ENCODE measurements around the gene SYP. TPM values are rescaled to one million over a fixed set of nuclear protein-coding genes. Genes with fewer than 3 reads are reported as not detected.
A peak's percentile ranks its signal among the peaks of the same experiment; 100 is the strongest.

SYP gene
- total RNA-seq, 1 experiment from 2014 or later = 7.0 TPM

DNA sequence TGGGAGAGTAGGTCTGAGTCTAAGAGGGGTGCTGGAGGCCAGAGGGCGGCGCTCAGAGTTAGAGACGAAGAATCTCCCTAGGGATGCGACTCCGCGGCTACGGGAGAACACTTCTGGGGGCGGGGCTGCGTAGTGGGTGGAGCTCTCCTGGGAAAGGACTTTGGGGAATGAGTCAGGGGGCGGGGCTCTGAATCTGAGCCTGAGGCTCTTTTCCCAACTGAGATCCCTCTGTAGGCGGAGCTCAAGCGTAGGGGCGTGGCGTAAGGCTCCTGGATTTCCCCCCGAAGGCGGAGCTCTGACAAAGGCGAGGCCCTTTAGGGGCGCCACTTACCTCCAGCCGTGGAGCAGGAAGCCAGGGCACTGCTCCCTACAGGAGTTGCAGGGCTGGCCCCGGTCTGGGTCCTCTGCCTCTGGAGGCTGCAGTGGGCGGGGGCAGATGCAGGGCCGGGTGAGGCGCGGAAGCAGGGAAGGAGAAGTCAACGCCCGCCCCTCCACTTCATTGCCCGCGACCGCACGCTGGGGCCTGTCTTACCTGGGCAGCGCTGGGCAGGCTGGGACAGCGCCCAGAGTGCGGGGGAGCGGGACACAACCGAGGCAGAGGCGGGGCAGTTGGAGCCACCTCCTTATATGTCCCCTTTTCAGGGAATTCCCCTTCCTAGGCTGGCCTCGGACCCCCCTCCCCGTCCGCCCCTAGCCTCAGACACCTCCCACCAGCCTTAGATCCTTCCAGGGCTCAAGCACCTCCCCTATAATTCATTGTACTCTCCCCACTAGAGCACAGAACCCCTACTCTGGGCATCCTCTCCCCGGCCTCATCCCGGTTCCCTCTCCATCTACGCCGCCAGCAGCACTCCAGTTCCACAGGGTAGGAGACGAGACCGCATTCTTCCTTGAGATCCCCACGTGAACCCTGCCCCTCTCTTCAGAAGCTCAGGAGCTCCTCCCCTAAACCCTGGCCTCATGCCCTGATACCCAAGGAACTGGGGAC, 15.4 kb downstream of the SYP start:
- Mint-ChIP-seq H3K36me3 (peaks cover 17% of the 10 kb centered on the region), H3K27ac (peak overlapping the region; percentile 95), H3K4me1 (peaks cover 18% of the 10 kb centered on the region), H3K9me3 (no peaks in the 10 kb centered on the region), H3K4me3 (peak overlapping the region; percentile 77), H3K27me3 (ENCODE audit: low read depth) (no peaks in the 10 kb centered on the region; the same call in 1 of the 2 replicates)
- TF ChIP-seq TEAD4 (CRISPR knock-in tag; IDR thresholded peaks at IDR 0.05) = no peak
- TF ChIP-seq ZBTB21 (CRISPR knock-in tag; IDR thresholded peaks at IDR 0.05; ENCODE audit: borderline replicate concordance) = no peak
- TF ChIP-seq, protein P1, sequence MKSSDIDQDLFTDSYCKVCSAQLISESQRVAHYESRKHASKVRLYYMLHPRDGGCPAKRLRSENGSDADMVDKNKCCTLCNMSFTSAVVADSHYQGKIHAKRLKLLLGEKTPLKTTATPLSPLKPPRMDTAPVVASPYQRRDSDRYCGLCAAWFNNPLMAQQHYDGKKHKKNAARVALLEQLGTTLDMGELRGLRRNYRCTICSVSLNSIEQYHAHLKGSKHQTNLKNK (CRISPR knock-in tag; IDR thresholded peaks at IDR 0.05) = no peak
- no peak for TF ChIP-seq NFE2L1 (CRISPR knock-in tag; IDR thresholded peaks at IDR 0.05)
- TF ChIP-seq, protein P2, sequence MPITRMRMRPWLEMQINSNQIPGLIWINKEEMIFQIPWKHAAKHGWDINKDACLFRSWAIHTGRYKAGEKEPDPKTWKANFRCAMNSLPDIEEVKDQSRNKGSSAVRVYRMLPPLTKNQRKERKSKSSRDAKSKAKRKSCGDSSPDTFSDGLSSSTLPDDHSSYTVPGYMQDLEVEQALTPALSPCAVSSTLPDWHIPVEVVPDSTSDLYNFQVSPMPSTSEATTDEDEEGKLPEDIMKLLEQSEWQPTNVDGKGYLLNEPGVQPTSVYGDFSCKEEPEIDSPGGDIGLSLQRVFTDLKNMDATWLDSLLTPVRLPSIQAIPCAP (CRISPR knock-in tag; IDR thresholded peaks at IDR 0.05) = no peak
- TF ChIP-seq, protein P3, sequence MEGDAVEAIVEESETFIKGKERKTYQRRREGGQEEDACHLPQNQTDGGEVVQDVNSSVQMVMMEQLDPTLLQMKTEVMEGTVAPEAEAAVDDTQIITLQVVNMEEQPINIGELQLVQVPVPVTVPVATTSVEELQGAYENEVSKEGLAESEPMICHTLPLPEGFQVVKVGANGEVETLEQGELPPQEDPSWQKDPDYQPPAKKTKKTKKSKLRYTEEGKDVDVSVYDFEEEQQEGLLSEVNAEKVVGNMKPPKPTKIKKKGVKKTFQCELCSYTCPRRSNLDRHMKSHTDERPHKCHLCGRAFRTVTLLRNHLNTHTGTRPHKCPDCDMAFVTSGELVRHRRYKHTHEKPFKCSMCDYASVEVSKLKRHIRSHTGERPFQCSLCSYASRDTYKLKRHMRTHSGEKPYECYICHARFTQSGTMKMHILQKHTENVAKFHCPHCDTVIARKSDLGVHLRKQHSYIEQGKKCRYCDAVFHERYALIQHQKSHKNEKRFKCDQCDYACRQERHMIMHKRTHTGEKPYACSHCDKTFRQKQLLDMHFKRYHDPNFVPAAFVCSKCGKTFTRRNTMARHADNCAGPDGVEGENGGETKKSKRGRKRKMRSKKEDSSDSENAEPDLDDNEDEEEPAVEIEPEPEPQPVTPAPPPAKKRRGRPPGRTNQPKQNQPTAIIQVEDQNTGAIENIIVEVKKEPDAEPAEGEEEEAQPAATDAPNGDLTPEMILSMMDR (IDR thresholded peaks at IDR 0.05) = no peak
- TF ChIP-seq, protein P4, sequence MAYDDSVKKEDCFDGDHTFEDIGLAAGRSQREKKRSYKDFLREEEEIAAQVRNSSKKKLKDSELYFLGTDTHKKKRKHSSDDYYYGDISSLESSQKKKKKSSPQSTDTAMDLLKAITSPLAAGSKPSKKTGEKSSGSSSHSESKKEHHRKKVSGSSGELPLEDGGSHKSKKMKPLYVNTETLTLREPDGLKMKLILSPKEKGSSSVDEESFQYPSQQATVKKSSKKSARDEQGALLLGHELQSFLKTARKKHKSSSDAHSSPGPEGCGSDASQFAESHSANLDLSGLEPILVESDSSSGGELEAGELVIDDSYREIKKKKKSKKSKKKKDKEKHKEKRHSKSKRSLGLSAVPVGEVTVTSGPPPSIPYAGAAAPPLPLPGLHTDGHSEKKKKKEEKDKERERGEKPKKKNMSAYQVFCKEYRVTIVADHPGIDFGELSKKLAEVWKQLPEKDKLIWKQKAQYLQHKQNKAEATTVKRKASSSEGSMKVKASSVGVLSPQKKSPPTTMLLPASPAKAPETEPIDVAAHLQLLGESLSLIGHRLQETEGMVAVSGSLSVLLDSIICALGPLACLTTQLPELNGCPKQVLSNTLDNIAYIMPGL (CRISPR knock-in tag; IDR thresholded peaks at IDR 0.05) = no peak
- TF ChIP-seq, protein P5, sequence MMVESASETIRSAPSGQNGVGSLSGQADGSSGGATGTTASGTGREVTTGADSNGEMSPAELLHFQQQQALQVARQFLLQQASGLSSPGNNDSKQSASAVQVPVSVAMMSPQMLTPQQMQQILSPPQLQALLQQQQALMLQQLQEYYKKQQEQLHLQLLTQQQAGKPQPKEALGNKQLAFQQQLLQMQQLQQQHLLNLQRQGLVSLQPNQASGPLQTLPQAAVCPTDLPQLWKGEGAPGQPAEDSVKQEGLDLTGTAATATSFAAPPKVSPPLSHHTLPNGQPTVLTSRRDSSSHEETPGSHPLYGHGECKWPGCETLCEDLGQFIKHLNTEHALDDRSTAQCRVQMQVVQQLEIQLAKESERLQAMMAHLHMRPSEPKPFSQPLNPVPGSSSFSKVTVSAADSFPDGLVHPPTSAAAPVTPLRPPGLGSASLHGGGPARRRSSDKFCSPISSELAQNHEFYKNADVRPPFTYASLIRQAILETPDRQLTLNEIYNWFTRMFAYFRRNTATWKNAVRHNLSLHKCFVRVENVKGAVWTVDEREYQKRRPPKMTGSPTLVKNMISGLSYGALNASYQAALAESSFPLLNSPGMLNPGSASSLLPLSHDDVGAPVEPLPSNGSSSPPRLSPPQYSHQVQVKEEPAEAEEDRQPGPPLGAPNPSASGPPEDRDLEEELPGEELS (CRISPR knock-in tag; IDR thresholded peaks at IDR 0.05) = no peak
- TF ChIP-seq, protein P6, sequence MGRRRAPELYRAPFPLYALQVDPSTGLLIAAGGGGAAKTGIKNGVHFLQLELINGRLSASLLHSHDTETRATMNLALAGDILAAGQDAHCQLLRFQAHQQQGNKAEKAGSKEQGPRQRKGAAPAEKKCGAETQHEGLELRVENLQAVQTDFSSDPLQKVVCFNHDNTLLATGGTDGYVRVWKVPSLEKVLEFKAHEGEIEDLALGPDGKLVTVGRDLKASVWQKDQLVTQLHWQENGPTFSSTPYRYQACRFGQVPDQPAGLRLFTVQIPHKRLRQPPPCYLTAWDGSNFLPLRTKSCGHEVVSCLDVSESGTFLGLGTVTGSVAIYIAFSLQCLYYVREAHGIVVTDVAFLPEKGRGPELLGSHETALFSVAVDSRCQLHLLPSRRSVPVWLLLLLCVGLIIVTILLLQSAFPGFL (CRISPR knock-in tag; IDR thresholded peaks at IDR 0.05; ENCODE audit: borderline replicate concordance) = no peak
- DNase-seq (ENCODE audit: low spot score) = peak; percentile 97
- ChIA-PET CTCF (interaction anchor here (0.6 to 2.1 kb wide), 14 partner anchors 8 to 577 kb away, joined by 3 to 14 read pairs (median 6); partner anchors contain the start of genes MAGIX and PLP2), POLR2A (interaction anchor here (0.6 to 1.2 kb wide), 3 partner anchors 17 to 182 kb away, joined by 3 to 5 read pairs (median 4); partner anchors contain the start of gene GRIPAP1)
- peak; percentile 88 for ATAC-seq

DNA sequence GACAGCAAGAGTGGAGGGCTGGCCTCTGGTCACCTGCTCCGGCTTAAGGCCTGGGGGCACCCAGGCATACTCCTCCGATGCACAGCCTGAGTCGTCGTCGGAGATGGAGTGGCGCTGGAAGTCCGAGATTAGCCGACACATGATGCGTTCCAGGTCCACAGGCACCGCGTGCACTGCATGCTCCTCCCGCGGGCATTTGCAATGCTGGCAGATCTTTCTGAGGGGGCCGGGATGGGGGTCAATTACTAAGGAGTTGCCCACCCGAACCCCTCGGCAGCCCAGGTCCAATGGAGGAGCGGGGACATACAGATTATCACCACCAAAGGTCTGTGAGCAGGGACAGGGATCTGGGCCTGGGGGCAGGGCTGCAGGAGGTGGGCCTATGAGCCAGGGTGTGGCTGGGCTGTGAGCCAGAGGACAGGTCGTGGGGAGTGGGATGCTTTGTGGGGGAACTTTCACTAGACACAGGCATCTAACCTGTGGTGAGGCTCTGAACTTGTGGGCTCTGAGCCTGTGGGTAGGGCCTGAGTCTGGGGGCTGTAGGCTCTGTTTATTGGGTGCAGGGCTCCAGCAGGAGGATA, 16.2 kb downstream of the SYP start:
- Mint-ChIP-seq H3K4me3 (peak overlapping the region; percentile 43; the same call in 1 of the 2 replicates), H3K36me3 (peaks cover 24% of the 10 kb centered on the region), H3K4me1 (peaks cover 15% of the 10 kb centered on the region; the same call in 1 of the 2 replicates), H3K9me3 (no peaks in the 10 kb centered on the region), H3K27ac (peak overlapping the region; percentile 68; the same call in 1 of the 2 replicates), H3K27me3 (ENCODE audit: low read depth) (no peaks in the 10 kb centered on the region; the same call in 1 of the 2 replicates)
- TF ChIP-seq, protein P4 (CRISPR knock-in tag; IDR thresholded peaks at IDR 0.05) = no peak
- TF ChIP-seq CREM (CRISPR knock-in tag; IDR thresholded peaks at IDR 0.05) = no peak
- TF ChIP-seq HMGA2 (CRISPR knock-in tag; IDR thresholded peaks at IDR 0.05) = no peak
- no peak for TF ChIP-seq KAT7 (CRISPR knock-in tag; IDR thresholded peaks at IDR 0.05; ENCODE audit: borderline replicate concordance)
- ChIA-PET POLR2A (interaction anchor here (0.6 to 1.2 kb wide), 3 partner anchors 17 to 181 kb away, joined by 3 to 5 read pairs (median 4); partner anchors contain the start of gene GRIPAP1), CTCF (interaction anchor here (0.8 to 2.1 kb wide), 12 partner anchors 9 to 578 kb away, joined by 4 to 14 read pairs (median 8); partner anchors contain the start of genes MAGIX and PLP2)
- DNase-seq (ENCODE audit: low spot score) = no peak
- no peak for ATAC-seq
